Uterus (tissue), 4 donors: ENCODE results near the gene NOSTRIN. TPM values are rescaled to one million over a fixed set of nuclear protein-coding genes. Genes with fewer than 3 reads are reported as not detected.

Source experiments
- DNase-seq, 2 donors: peaks; one replicate each; pipeline ENCODE4 v3.0.0-alpha.2; 2019 to 2020
- H3K27ac ChIP-seq, 2 donors: fragments of 200-600 bp; sonication (generic); 1 replicate in 1 of 2; 2 replicates in 1 of 2; pipeline ENCODE4 v1.5.1; 2016 to 2018
- H3K27me3 ChIP-seq, 2 donors: fragments of 200-600 bp; sonication (generic); one replicate each; pipeline ENCODE4 v1.5.1; 2018 to 2019; ENCODE audit warnings: control low read depth in 1 of 2
- H3K36me3 ChIP-seq, 2 donors: fragments of 200-600 bp; sonication (generic); one replicate each; pipeline ENCODE4 v1.5.1; 2019; ENCODE audit warnings: control low read depth in 1 of 2
- H3K4me1 ChIP-seq, 2 donors: fragments of 200-600 bp; sonication (generic); one replicate each; pipeline ENCODE4 v1.5.1; 2018 to 2019; ENCODE audit warnings: control low read depth in 1 of 2
- H3K4me3 ChIP-seq, 2 donors: fragments of 200-600 bp; sonication (generic); 1 replicate in 1 of 2; 2 replicates in 1 of 2; pipeline ENCODE4 v1.5.1; 2018 to 2019; ENCODE audit warnings: mild to moderate bottlenecking in 1 of 2
- H3K9me3 ChIP-seq, 2 donors: fragments of 200-600 bp; sonication (generic); one replicate each; pipeline ENCODE4 v1.5.1; 2019; ENCODE audit warnings: control low read depth in 1 of 2
- POLR2A ChIP-seq, 2 donors: fragments of 450-650 bp; IDR thresholded peaks; one replicate each; pipeline ENCODE4 v1.6.1; 2016; ENCODE audit warnings: antibody characterized with exemption in 2 of 2, mild to moderate bottlenecking in 1 of 2, moderate library complexity in 1 of 2
- intact Hi-C: fragments of 100-400 bp; cut with DNase I; formaldehyde crosslinking; loops from one replicate; pipeline ENCODE4 v1.15.1; 2023; ENCODE audit warnings: low total_unique reads
- total RNA-seq, 4 donors: library from RNA; depleted of rRNA in 3 of 4; stranded (reverse); fragments of >200 nt in 3 of 4; gene quantifications; one replicate each; pipeline versions ENCODE4 v1.1.0 to v1.2.4, GENCODE V29; 2014 to 2023
- TF ChIP-seq, protein P1 (sequence below), 4 experiments: fragments of 200-600 bp in 2 of 4; fragments of 450-650 bp in 2 of 4; sonication (generic) in 2 of 4; IDR thresholded peaks; one replicate each; pipeline ENCODE4 v1.5.1; 2016 to 2019; ENCODE audit warnings: antibody characterized with exemption in 4 of 4, mild to moderate bottlenecking in 2 of 4, moderate library complexity in 1 of 4
- donor health status: DM: yes; HTN: yes; CAD: no.

Gene NOSTRIN
- total RNA-seq, 4 donors from 2014 or later: 27.5 to 192 (median 147) TPM

DNA sequence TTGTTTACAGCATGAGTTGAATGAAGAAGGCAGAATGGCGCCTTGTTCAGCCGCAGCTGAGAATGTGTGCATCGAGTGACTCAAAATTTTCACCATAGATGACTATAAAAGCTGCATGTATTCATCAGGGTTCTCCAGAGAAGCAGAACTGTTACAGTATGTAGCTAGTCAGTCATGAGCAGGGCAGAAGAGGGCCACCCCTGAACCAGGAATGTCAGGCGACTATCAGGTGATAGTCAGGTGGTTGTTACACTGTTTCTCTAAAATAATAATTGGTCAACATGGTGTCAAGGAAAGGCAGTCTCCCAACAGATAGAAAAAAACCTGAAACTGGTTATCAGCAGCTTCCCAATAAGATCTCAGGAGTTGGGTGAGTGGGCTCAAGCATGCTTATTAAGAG lies 20.2 kb upstream of the NOSTRIN start:
- intact Hi-C loops: no loop called here
- no peak for DNase-seq
- TF ChIP-seq, protein P1, sequence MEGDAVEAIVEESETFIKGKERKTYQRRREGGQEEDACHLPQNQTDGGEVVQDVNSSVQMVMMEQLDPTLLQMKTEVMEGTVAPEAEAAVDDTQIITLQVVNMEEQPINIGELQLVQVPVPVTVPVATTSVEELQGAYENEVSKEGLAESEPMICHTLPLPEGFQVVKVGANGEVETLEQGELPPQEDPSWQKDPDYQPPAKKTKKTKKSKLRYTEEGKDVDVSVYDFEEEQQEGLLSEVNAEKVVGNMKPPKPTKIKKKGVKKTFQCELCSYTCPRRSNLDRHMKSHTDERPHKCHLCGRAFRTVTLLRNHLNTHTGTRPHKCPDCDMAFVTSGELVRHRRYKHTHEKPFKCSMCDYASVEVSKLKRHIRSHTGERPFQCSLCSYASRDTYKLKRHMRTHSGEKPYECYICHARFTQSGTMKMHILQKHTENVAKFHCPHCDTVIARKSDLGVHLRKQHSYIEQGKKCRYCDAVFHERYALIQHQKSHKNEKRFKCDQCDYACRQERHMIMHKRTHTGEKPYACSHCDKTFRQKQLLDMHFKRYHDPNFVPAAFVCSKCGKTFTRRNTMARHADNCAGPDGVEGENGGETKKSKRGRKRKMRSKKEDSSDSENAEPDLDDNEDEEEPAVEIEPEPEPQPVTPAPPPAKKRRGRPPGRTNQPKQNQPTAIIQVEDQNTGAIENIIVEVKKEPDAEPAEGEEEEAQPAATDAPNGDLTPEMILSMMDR (IDR thresholded peaks at IDR 0.05): no peak
- no peak for TF ChIP-seq POLR2A (IDR thresholded peaks at IDR 0.05)
- Histone ChIP-seq H3K36me3 (no peaks in the 10 kb centered on the region), H3K4me1 (no peaks in the 10 kb centered on the region), H3K9me3 (no peaks in the 10 kb centered on the region), H3K27me3 (no peaks in the 10 kb centered on the region), H3K4me3 (no peak overlapping the region), H3K27ac (no peak overlapping the region)

DNA sequence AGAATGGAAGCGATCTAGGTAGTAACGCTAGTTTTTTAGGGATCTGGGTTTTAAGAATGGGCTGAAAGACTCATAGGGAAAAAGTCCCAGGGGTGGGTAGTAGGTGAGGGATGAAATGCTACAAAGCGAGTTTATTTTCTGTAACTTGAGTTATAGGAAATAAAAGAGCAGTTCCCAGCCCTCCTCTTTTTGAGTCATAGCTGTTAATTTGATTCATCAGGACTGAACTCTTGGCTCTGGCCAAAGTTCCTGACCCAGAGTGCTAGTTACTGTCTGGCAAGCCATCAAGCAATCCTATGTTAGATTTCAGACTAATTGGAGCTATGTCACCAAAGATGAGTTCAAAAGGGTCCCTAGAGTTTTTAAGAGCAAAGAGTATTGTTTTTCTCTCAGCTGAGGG lies 17.4 kb upstream of the NOSTRIN start:
- intact Hi-C loops: no loop called here
- Histone ChIP-seq H3K27me3 (no peaks in the 10 kb centered on the region), H3K4me1 (no peaks in the 10 kb centered on the region), H3K4me3 (no peak overlapping the region), H3K36me3 (no peaks in the 10 kb centered on the region), H3K9me3 (no peaks in the 10 kb centered on the region), H3K27ac (no peak overlapping the region)
- TF ChIP-seq, protein P1 (IDR thresholded peaks at IDR 0.05): no peak
- TF ChIP-seq POLR2A (IDR thresholded peaks at IDR 0.05): no peak
- DNase-seq: no peak

DNA sequence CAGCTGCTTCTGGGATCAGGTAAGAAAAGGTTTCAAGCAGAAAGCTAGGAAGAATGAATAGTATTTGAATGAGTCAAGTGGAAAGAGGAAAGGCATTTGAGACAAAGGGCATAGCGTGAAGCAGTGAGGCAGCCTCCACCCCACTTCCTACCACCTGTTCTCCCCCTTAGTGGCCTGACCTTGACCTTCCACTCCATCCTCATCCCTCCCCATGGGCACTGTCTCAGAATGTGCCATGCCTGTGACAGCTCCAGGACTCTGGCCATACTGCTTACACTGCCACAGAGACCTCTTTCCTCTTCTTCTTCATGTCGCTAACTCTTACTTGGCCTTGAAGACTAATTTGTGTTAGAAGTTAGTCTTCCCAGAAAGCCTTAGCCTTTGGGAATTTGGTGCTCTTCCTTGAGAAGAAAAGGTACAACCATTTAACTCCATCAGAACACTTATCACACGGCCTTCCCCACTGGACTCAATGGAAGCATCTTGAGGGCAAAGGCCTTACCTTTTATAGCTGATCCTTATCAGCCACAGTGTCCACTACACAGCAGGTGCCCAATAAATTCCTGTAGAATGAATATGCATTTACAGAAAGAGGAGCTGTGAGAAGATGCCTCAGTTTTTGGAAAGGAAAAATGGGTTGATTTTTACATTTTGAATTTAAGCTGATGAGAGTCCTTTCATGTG lies 15.2 kb upstream of the NOSTRIN start:
- no peaks in the 10 kb centered on the region for H3K27me3 ChIP-seq
- intact Hi-C loops: no loop called here
- no peak for TF ChIP-seq POLR2A (IDR thresholded peaks at IDR 0.05)
- TF ChIP-seq, protein P1 (IDR thresholded peaks at IDR 0.05): no peak

DNA sequence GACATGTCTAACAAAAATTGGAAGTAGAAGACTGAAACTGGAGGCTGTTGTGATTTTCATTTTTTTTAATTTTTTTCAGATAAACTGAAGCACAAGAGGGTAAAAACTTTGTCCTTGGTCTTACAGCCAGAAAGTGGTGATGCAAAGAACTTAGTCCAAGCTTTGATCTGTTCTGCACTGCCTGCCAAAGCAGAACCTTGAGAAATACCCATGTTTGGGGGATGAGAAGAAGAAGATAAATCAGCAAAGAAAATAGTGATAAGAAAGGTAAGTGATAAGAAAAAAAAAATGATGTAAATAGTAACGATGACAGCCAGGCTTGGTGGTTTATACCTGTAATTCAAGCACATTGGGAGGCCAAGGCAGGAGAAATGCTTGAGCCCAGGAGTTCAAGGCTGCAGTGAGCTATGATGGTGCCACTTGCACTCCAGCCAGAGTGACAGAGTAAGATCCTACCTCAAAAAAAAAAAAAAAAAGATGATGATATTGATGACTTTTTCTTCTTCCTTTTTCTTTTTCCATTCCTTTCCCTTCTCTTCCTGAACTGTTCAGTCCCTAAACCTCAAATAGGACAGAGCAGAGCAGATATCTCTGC lies 14.6 kb upstream of the NOSTRIN start:
- no peak overlapping the region for H3K27ac ChIP-seq
- no peaks in the 10 kb centered on the region for H3K9me3 ChIP-seq
- intact Hi-C loops: no loop called here
- no peaks in the 10 kb centered on the region for H3K4me1 ChIP-seq
- no peaks in the 10 kb centered on the region for H3K27me3 ChIP-seq
- DNase-seq: no peak
- H3K36me3 ChIP-seq: no peaks in the 10 kb centered on the region
- TF ChIP-seq POLR2A (IDR thresholded peaks at IDR 0.05): no peak
- TF ChIP-seq, protein P1 (IDR thresholded peaks at IDR 0.05): no peak
- no peak overlapping the region for H3K4me3 ChIP-seq

More for the DNA sequence above, 15.2 kb upstream of the NOSTRIN start:
- no peaks in the 10 kb centered on the region for H3K4me1 ChIP-seq
- DNase-seq: no peak
- H3K9me3 ChIP-seq: no peaks in the 10 kb centered on the region
- no peak overlapping the region for H3K27ac ChIP-seq
- no peak overlapping the region for H3K4me3 ChIP-seq
- no peaks in the 10 kb centered on the region for H3K36me3 ChIP-seq

DNA sequence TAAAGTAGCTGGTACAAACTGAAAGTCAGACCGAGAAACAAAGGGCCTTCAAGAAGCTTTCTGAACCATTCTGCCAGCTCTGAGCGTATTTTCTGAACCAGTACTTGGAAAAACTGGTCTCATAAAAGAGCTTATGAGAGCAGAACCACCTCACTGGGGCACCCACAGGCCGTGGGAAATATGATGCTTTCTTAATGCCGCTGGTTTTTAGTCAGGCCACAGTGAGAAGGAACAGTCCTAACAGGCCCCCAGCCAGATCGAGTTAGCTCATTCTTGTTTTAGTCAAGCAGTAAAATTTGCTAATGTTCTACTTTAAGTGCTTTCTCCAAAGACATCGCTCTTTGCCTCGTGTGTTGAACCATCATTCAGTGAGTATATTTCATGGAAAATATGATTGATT lies 12.7 kb upstream of the NOSTRIN start:
- H3K4me1 ChIP-seq: no peaks in the 10 kb centered on the region

More for the DNA sequence above, 12.7 kb upstream of the NOSTRIN start:
- peak overlapping the region in 1 of 2 donors; percentile 11 for H3K27ac ChIP-seq
- no peak overlapping the region for H3K4me3 ChIP-seq
- intact Hi-C loops: no loop called here
- TF ChIP-seq, protein P1 (IDR thresholded peaks at IDR 0.05): no peak
- TF ChIP-seq POLR2A (IDR thresholded peaks at IDR 0.05): no peak
- no peaks in the 10 kb centered on the region for H3K36me3 ChIP-seq
- H3K27me3 ChIP-seq: no peaks in the 10 kb centered on the region
- DNase-seq: no peak
- H3K9me3 ChIP-seq: no peaks in the 10 kb centered on the region
